22Rv1 (cell line): ENCODE results near the gene MOAP1.

ENCODE experiments used
- H3K27ac ChIP-seq: fragments of 450-650 bp; 2 replicates; pipeline ENCODE4 v1.5.1; 2017
- CTCF ChIP-seq: fragments of 450-650 bp; IDR thresholded peaks from 2 replicates; pipeline ENCODE4 v1.5.1; 2017; ENCODE audit warnings: mild to moderate bottlenecking
- ZFX ChIP-seq: fragments of 450-650 bp; IDR thresholded peaks from 2 replicates; pipeline ENCODE4 v1.6.1; 2017; ENCODE audit warnings: antibody characterized with exemption, borderline replicate concordance

The MOAP1 gene

GRCh38 chr14:93201155-93201704, 16.5 kb upstream of the MOAP1 start:
- TF ChIP-seq ZFX (no peak), CTCF (no peak)
- no peak overlapping the region for H3K27ac ChIP-seq

GRCh38 chr14:93200553-93200952, 15.9 kb upstream of the MOAP1 start:
- no peak overlapping the region for H3K27ac ChIP-seq
- no peak for TF ChIP-seq CTCF
- no peak for TF ChIP-seq ZFX

- H3K27ac ChIP-seq, result no peak overlapping the region
- TF ChIP-seq CTCF (no peak), ZFX (no peak)
Measured at GRCh38 chr14:93199031-93199430, 14.3 kb upstream of the MOAP1 start.

- no peak for TF ChIP-seq ZFX
- TF ChIP-seq CTCF, result no peak
Measured at GRCh38 chr14:93195316-93195999, 10.8 kb upstream of the MOAP1 start.

GRCh38 chr14:93186956-93187355, 2.3 kb upstream of the MOAP1 start:
- no peak for TF ChIP-seq CTCF
- no peak for TF ChIP-seq ZFX
- H3K27ac ChIP-seq, result no peak overlapping the region

More at GRCh38 chr14:93195316-93195999, 10.8 kb upstream of the MOAP1 start:
- H3K27ac ChIP-seq, result no peak overlapping the region

- H3K27ac ChIP-seq, result no peak overlapping the region
- TF ChIP-seq ZFX, result no peak
- TF ChIP-seq CTCF, result no peak
Measured at GRCh38 chr14:93186466-93186865, 1.8 kb upstream of the MOAP1 start.

GRCh38 chr14:93185349-93185720, 638 bp upstream of the MOAP1 start:
- no peak for TF ChIP-seq CTCF
- TF ChIP-seq ZFX, result no peak
- peak overlapping the region; percentile 97 for H3K27ac ChIP-seq
